Measurements from ENCODE around the gene RASAL2. TPM values are rescaled to one million over a fixed set of nuclear protein-coding genes. Genes with fewer than 3 reads are reported as not detected.
"Not testable (repeated sequence)": the region's sequence is repeated elsewhere in the genome, so short reads cannot be mapped to it uniquely, and the experiment has no call there.

RASAL2 gene
- polyA plus RNA-seq, 1 experiment = 27.7 TPM

GRCh38 chr1:178115260-178115659, 21.4 kb downstream of the RASAL2 start:
- H3K27me3 ChIP-seq (ENCODE audit: control insufficient read depth, insufficient read depth, low read length) = no peaks in the 10 kb centered on the region
- DNase-seq (ENCODE audit: low read depth) = no peak
- ChIA-PET CTCF (no interaction called here), POLR2A (no interaction called here)
- H3K36me3 ChIP-seq (ENCODE audit: control insufficient read depth, insufficient read depth, low read length) = no peaks in the 10 kb centered on the region
- no peak for TF ChIP-seq CTCF (IDR thresholded peaks at IDR 0.05; ENCODE audit: insufficient read depth, low read depth, low read length)
- H3K4me3 ChIP-seq (ENCODE audit: low read depth, low read length) = no peak overlapping the region

DNA sequence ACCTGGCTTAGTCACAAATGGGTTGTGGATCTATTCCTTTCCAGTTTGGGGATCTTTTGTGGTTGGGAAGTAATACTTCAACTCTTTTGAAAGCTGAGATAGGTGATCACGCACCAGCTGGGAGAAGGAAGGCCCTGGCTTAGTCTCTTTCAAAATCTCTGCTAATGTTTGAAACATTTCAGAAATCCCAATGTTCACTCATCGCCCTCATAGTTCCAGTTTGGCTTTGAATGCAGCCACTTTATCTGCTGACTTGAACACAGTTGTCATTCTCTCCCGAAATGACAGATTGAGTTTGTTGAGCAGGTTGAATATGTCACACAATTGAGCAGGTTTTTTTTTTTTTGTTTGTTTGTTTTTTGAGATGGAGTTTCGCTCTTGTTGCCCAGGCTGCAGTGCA, 24.6 kb downstream of the RASAL2 start:
- TF ChIP-seq CTCF (IDR thresholded peaks at IDR 0.05; ENCODE audit: insufficient read depth, low read depth, low read length) = no peak
- H3K36me3 ChIP-seq (ENCODE audit: control insufficient read depth, insufficient read depth, low read length) = no peaks in the 10 kb centered on the region
- ChIA-PET POLR2A (no interaction called here), CTCF (no interaction called here)
- DNase-seq (ENCODE audit: low read depth) = no peak
- H3K27me3 ChIP-seq (ENCODE audit: control insufficient read depth, insufficient read depth, low read length) = no peaks in the 10 kb centered on the region
- no peak overlapping the region for H3K4me3 ChIP-seq (ENCODE audit: low read depth, low read length)

GRCh38 chr1:178119628-178120027, 25.7 kb downstream of the RASAL2 start:
- ChIA-PET CTCF (interaction anchor here (0.6 kb wide), 1 partner anchor 180 kb away, joined by 3 read pairs; no protein-coding TSS in a partner anchor), POLR2A (no interaction called here)
- no peak for DNase-seq (ENCODE audit: low read depth)

DNA sequence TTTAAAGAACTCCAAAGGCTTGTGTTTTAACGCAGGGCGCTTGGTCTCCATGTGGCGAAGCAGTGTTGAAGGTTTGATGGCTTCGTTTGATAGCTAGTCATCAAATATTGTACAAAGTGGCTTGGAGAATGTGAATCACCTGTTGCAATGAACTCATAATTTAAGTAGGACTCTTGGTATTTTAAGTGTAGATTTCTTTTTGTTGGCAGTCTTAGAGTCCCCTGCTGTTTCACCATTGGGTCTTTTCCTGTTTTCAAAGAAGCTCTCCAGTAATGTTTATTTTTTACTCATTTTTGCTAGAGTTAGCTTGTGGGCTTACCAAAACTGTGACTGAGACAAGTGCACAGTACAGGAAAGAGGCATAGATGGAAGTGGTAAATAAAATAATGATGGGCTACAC, 26.2 kb downstream of the RASAL2 start:
- no peak for DNase-seq (ENCODE audit: low read depth)
- TF ChIP-seq CTCF (IDR thresholded peaks at IDR 0.05; ENCODE audit: insufficient read depth, low read depth, low read length) = no peak
- no peak overlapping the region for H3K4me3 ChIP-seq (ENCODE audit: low read depth, low read length)
- no peaks in the 10 kb centered on the region for H3K36me3 ChIP-seq (ENCODE audit: control insufficient read depth, insufficient read depth, low read length)
- ChIA-PET POLR2A (no interaction called here), CTCF (interaction anchor here (0.6 to 1.8 kb wide), 2 partner anchors 88 to 180 kb away, joined by 3 to 6 read pairs; no protein-coding TSS in a partner anchor)
- no peaks in the 10 kb centered on the region for H3K27me3 ChIP-seq (ENCODE audit: control insufficient read depth, insufficient read depth, low read length)

More at GRCh38 chr1:178119628-178120027, 25.7 kb downstream of the RASAL2 start:
- Histone ChIP-seq H3K4me3 (ENCODE audit: low read depth, low read length) (no peak overlapping the region), H3K27me3 (ENCODE audit: control insufficient read depth, insufficient read depth, low read length) (no peaks in the 10 kb centered on the region), H3K36me3 (ENCODE audit: control insufficient read depth, insufficient read depth, low read length) (no peaks in the 10 kb centered on the region)
- no peak for TF ChIP-seq CTCF (IDR thresholded peaks at IDR 0.05; ENCODE audit: insufficient read depth, low read depth, low read length)

DNA sequence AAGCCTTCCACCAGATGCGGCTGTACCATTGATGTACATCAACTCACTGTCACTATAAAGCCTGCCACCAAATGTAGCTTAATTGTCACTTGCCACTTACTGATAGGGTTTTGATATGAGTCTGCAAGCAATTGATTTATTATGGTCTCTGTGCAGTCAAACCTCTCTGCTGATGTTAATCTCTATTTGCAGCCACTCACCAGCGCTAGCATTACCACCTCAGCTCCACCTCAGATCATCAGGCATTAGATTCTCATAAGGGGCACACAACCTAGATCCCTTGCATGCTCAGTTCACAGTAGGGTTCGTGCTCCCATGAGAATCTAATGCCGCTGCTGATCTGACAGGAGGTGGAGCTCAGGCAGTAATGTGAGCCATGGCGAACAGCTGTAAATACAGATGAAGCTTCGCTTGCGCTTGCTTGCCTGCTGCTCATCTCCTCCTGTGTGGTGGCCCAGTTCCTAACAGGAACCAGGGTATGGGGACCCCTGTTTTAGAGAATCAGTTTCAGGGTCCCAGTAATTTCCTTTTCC, 26.7 kb downstream of the RASAL2 start:
- POLR2A ChIA-PET; H3K4me3 ChIP-seq (ENCODE audit: low read depth, low read length); DNase-seq (ENCODE audit: low read depth); H3K27me3 ChIP-seq (ENCODE audit: control insufficient read depth, insufficient read depth, low read length); H3K36me3 ChIP-seq (ENCODE audit: control insufficient read depth, insufficient read depth, low read length): not testable (repeated sequence)
- CTCF ChIA-PET = interaction anchor here (1.8 kb wide), 1 partner anchor 89 kb away, joined by 6 read pairs; no protein-coding TSS in a partner anchor

DNA sequence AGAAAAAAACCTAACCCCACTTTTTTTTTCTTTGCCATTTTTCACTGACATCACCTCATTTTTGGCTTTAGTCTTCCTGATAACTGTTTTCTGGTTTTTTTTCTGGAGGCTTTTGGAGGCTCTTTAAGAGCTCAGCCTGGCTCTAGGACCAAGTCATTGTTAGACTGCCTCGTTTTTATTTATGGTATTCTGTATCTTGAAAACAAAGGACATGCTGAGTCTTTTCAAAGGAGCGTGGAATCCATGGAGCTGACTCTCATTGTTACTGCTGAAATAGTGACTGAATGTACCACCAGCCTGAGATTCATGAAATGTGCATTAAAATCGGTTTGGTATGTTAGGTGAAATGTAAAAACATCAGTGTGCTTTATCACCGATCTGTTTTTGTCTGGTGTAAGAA, 28.0 kb downstream of the RASAL2 start:
- no peak for DNase-seq (ENCODE audit: low read depth)
- Histone ChIP-seq H3K4me3 (ENCODE audit: low read depth, low read length) (peak overlapping the region; percentile 2; the same call in 1 of the 2 replicates), H3K36me3 (ENCODE audit: control insufficient read depth, insufficient read depth, low read length) (no peaks in the 10 kb centered on the region), H3K27me3 (ENCODE audit: control insufficient read depth, insufficient read depth, low read length) (no peaks in the 10 kb centered on the region)
- POLR2A ChIA-PET = no interaction called here
- CTCF ChIA-PET = interaction anchor here (0.5 to 1.8 kb wide), 2 partner anchors 46 to 90 kb away, joined by 4 to 6 read pairs; no protein-coding TSS in a partner anchor
- TF ChIP-seq CTCF (IDR thresholded peaks at IDR 0.05; ENCODE audit: insufficient read depth, low read depth, low read length) = no peak
